Trophoblast cell (in vitro differentiated cells and primary cell): ENCODE results near the gene BMP10.

Experiments used
- DNase-seq, 2 donors: peaks; one replicate each; pipeline ENCODE4 v3.0.0-alpha.2; 2016
- H2AFZ ChIP-seq: 2 replicates; pipeline ENCODE4 v1.6.1; 2013; ENCODE audit warnings: low read length, moderate library complexity, mild to moderate bottlenecking; ENCODE audit not compliant: insufficient read depth, poor library complexity
- H2AK5ac ChIP-seq: 2 replicates; pipeline ENCODE4 v1.6.1; 2013; ENCODE audit warnings: mild to moderate bottlenecking, low read length
- H2BK120ac ChIP-seq: 2 replicates; pipeline ENCODE4 v1.6.1; 2013; ENCODE audit warnings: low read length, mild to moderate bottlenecking, moderate library complexity; ENCODE audit not compliant: insufficient read depth, poor library complexity
- H2BK12ac ChIP-seq: 2 replicates; pipeline ENCODE4 v1.6.1; 2013; ENCODE audit warnings: mild to moderate bottlenecking, low read length, moderate library complexity
- H2BK5ac ChIP-seq: 2 replicates; pipeline ENCODE4 v1.6.1; 2013; ENCODE audit warnings: low read length, low read depth, moderate library complexity, mild to moderate bottlenecking; ENCODE audit not compliant: poor library complexity
- H3K14ac ChIP-seq: 2 replicates; pipeline ENCODE4 v1.6.1; 2013; ENCODE audit warnings: mild to moderate bottlenecking, low read length
- H3K18ac ChIP-seq: 2 replicates; pipeline ENCODE4 v1.6.1; 2013; ENCODE audit warnings: mild to moderate bottlenecking, low read length
- H3K23ac ChIP-seq: 2 replicates; pipeline ENCODE4 v1.6.1; 2013; ENCODE audit warnings: low read length
- H3K27ac ChIP-seq: 2 replicates; pipeline ENCODE4 v1.5.1; 2013; ENCODE audit warnings: low read depth, mild to moderate bottlenecking, inconsistent platforms, low read length, moderate library complexity
- H3K27me3 ChIP-seq: 2 replicates; pipeline ENCODE4 v1.6.1; 2013; ENCODE audit warnings: inconsistent platforms, mild to moderate bottlenecking, low read length, moderate library complexity; ENCODE audit not compliant: insufficient read depth
- H3K36me3 ChIP-seq, 2 experiments: 1 replicate in 1 of 2; 2 replicates in 1 of 2; pipeline ENCODE4 v1.6.1; 2013; ENCODE audit warnings: low read length in 2 of 2, mild to moderate bottlenecking in 2 of 2, moderate library complexity in 1 of 2; ENCODE audit not compliant: insufficient read depth in 2 of 2, control insufficient read depth in 1 of 2
- H3K4ac ChIP-seq: 2 replicates; pipeline ENCODE4 v1.6.1; 2013; ENCODE audit warnings: low read depth, mild to moderate bottlenecking, low read length, moderate library complexity
- H3K4me1 ChIP-seq, 2 experiments: 1 replicate in 1 of 2; 2 replicates in 1 of 2; pipeline ENCODE4 v1.6.1; 2013; ENCODE audit warnings: low read length in 2 of 2, mild to moderate bottlenecking in 2 of 2, moderate library complexity in 1 of 2; ENCODE audit not compliant: insufficient read depth in 2 of 2, control insufficient read depth in 1 of 2
- H3K4me2 ChIP-seq: 2 replicates; pipeline ENCODE4 v1.6.1; 2013; ENCODE audit warnings: inconsistent platforms, mild to moderate bottlenecking, low read length, moderate library complexity
- H3K4me3 ChIP-seq: 2 replicates; pipeline ENCODE4 v1.5.1; 2013; ENCODE audit warnings: mild to moderate bottlenecking, low read depth, low read length, inconsistent platforms
- H3K79me1 ChIP-seq: one replicate; pipeline ENCODE4 v1.6.1; 2013; ENCODE audit warnings: low read length
- H3K79me2 ChIP-seq: 2 replicates; pipeline ENCODE4 v1.6.1; 2013; ENCODE audit warnings: low read length, mild to moderate bottlenecking; ENCODE audit not compliant: control insufficient read depth, insufficient read depth, poor library complexity
- H3K9ac ChIP-seq: 2 replicates; pipeline ENCODE4 v1.6.1; 2013; ENCODE audit warnings: mild to moderate bottlenecking, low read length
- H3K9me3 ChIP-seq: 2 replicates; pipeline ENCODE4 v1.6.1; 2013; ENCODE audit warnings: low read depth, mild to moderate bottlenecking, control low read depth, inconsistent platforms, low read length; ENCODE audit not compliant: insufficient read depth
- H4K12ac ChIP-seq: 2 replicates; pipeline ENCODE4 v1.6.1; 2013; ENCODE audit warnings: low read depth, mild to moderate bottlenecking, low read length, moderate library complexity
- H4K8ac ChIP-seq: 2 replicates; pipeline ENCODE4 v1.6.1; 2013; ENCODE audit warnings: low read depth, mild to moderate bottlenecking, low read length, moderate library complexity
- H4K91ac ChIP-seq: one replicate; pipeline ENCODE4 v1.6.1; 2013; ENCODE audit warnings: low read depth, mild to moderate bottlenecking, low read length, moderate library complexity
- WGBS: extraction: QIAGEN DNeasy Blood & Tissue Kit; methylation state at CpG from one replicate; pipeline ENCODE4 v1.1.7; 2013; ENCODE audit warnings: missing lambda C conversion rate; ENCODE audit not compliant: insufficient read length, insufficient coverage; ENCODE audit errors: extremely low coverage; 5-methylcytosine and 5-hydroxymethylcytosine counted together

The BMP10 gene

GRCh38 chr2:68905116-68905515 is 33.9 kb upstream of the BMP10 start:
- Histone ChIP-seq H2BK120ac (no peak overlapping the region), H2AFZ (no peak overlapping the region), H3K4me2 (no peak overlapping the region), H3K27me3 (no peaks in the 10 kb centered on the region), H3K14ac (no peak overlapping the region), H2BK12ac (no peak overlapping the region), H3K79me1 (no peaks in the 10 kb centered on the region), H3K23ac (no peak overlapping the region), H2BK5ac (no peak overlapping the region), H2AK5ac (no peak overlapping the region), H4K12ac (no peak overlapping the region), H3K79me2 (no peaks in the 10 kb centered on the region), H3K9ac (no peak overlapping the region), H4K91ac (no peak overlapping the region), H3K9me3 (peaks cover 1% of the 10 kb centered on the region), H3K4me3 (no peak overlapping the region), H3K27ac (no peak overlapping the region), H3K36me3 (no peaks in the 10 kb centered on the region), H3K4ac (no peak overlapping the region), H3K4me1 (no peaks in the 10 kb centered on the region), H4K8ac (no peak overlapping the region), H3K18ac (no peak overlapping the region)
- WGBS = no CpG with 5 or more reads among the region's 2 CpGs
- no peak for DNase-seq

- Histone ChIP-seq H3K27ac (no peak overlapping the region), H3K79me2 (no peaks in the 10 kb centered on the region), H3K4ac (no peak overlapping the region), H2BK12ac (no peak overlapping the region), H2BK5ac (no peak overlapping the region), H2AK5ac (no peak overlapping the region), H2BK120ac (no peak overlapping the region), H3K4me1 (no peaks in the 10 kb centered on the region), H3K14ac (no peak overlapping the region), H3K9me3 (no peaks in the 10 kb centered on the region), H2AFZ (no peak overlapping the region), H3K23ac (no peak overlapping the region), H3K9ac (no peak overlapping the region), H3K27me3 (no peaks in the 10 kb centered on the region), H4K12ac (no peak overlapping the region), H3K36me3 (no peaks in the 10 kb centered on the region), H3K79me1 (no peaks in the 10 kb centered on the region), H3K18ac (no peak overlapping the region), H3K4me3 (no peak overlapping the region), H4K8ac (no peak overlapping the region), H3K4me2 (no peak overlapping the region), H4K91ac (no peak overlapping the region)
- WGBS = no CpG with 5 or more reads among the region's 1 CpG
- DNase-seq = no peak
Measured at GRCh38 chr2:68901561-68901960, 30.4 kb upstream of the BMP10 start.

GRCh38 chr2:68901199-68901514 is 30.0 kb upstream of the BMP10 start:
- Histone ChIP-seq H3K4me2 (no peak overlapping the region), H3K4me1 (no peaks in the 10 kb centered on the region), H2BK120ac (no peak overlapping the region), H3K27me3 (no peaks in the 10 kb centered on the region), H3K4me3 (no peak overlapping the region), H3K79me1 (no peaks in the 10 kb centered on the region), H2AK5ac (no peak overlapping the region), H4K91ac (no peak overlapping the region), H3K9ac (no peak overlapping the region), H4K12ac (no peak overlapping the region), H3K9me3 (no peaks in the 10 kb centered on the region), H3K18ac (no peak overlapping the region), H4K8ac (no peak overlapping the region), H3K36me3 (no peaks in the 10 kb centered on the region), H2BK12ac (no peak overlapping the region), H3K79me2 (no peaks in the 10 kb centered on the region), H3K27ac (no peak overlapping the region), H3K23ac (no peak overlapping the region), H2BK5ac (no peak overlapping the region), H3K14ac (no peak overlapping the region), H3K4ac (no peak overlapping the region), H2AFZ (no peak overlapping the region)
- no peak for DNase-seq
- no CpG with 5 or more reads among the region's 4 CpGs for WGBS

- H4K12ac ChIP-seq = no peak overlapping the region
- H2BK120ac ChIP-seq = no peak overlapping the region
- H3K14ac ChIP-seq = no peak overlapping the region
- no peak overlapping the region for H3K27ac ChIP-seq
- H3K4ac ChIP-seq = no peak overlapping the region
- H2BK5ac ChIP-seq = no peak overlapping the region
- H2AK5ac ChIP-seq = no peak overlapping the region
- no peak overlapping the region for H3K4me3 ChIP-seq
- no peak overlapping the region for H4K91ac ChIP-seq
- H3K9me3 ChIP-seq = no peaks in the 10 kb centered on the region
- no peaks in the 10 kb centered on the region for H3K4me1 ChIP-seq
- no peaks in the 10 kb centered on the region for H3K27me3 ChIP-seq
- DNase-seq = no peak
- no peak overlapping the region for H3K9ac ChIP-seq
- no peak overlapping the region for H2BK12ac ChIP-seq
- no peaks in the 10 kb centered on the region for H3K79me1 ChIP-seq
- no peak overlapping the region for H2AFZ ChIP-seq
- H3K4me2 ChIP-seq = no peak overlapping the region
- no peaks in the 10 kb centered on the region for H3K79me2 ChIP-seq
- no peak overlapping the region for H3K18ac ChIP-seq
- no peaks in the 10 kb centered on the region for H3K36me3 ChIP-seq
- no peak overlapping the region for H4K8ac ChIP-seq
- no peak overlapping the region for H3K23ac ChIP-seq
- no CpG with 5 or more reads among the region's 5 CpGs for WGBS
Measured at GRCh38 chr2:68900496-68901198, 29.4 kb upstream of the BMP10 start.
